Measurements from ENCODE around the gene PERP. TPM values are rescaled to one million over a fixed set of nuclear protein-coding genes. Genes with fewer than 3 reads are reported as not detected.

Gene PERP
- polyA plus RNA-seq, 1 donor, result 17.1 TPM

- DNase-seq, result no peak
Measured at GRCh38 chr6:138063726-138064125, 43.5 kb downstream of the PERP start.

- DNase-seq, result no peak
Measured at GRCh38 chr6:138054982-138055381, 52.2 kb downstream of the PERP start.

DNA sequence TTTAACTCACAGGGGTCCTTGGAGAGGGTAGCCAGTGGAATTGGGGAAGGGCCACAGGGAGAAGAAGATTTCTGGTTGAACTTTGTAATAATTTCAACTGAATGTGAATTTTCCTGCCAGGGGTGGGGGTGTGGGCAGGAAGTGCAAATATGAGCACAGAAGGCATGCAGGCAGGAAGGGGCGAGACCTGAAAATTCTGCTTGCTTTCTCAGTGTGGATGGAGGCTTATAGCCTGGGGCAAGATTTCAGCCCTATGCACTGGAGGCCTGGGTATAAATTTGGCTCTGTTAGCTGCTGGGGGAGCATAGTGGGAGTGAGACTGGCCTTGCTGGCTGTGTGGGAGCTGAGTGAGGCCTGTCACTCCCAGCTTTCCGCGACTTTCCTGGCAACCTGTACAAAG, 54.4 kb downstream of the PERP start:
- DNase-seq, result no peak

DNA sequence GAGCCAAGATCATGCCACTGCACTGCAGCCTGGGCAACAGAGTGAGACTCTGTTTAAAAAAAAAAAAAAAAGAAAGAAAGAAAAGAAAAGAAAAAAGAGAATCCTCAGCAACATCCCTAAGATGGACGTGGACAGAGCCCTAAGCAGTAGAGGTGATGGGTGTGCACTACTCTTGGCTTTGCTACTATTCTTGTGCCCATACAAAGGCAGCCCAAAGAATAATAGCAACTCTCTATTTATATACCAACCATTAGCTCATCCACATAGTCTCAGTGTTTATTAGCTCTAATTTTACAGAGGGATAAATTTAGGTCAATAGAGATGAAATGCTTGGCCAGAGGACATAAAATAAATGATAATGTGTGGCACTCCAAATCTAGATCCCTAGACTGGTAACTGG, 62.2 kb downstream of the PERP start:
- no peak for DNase-seq

DNA sequence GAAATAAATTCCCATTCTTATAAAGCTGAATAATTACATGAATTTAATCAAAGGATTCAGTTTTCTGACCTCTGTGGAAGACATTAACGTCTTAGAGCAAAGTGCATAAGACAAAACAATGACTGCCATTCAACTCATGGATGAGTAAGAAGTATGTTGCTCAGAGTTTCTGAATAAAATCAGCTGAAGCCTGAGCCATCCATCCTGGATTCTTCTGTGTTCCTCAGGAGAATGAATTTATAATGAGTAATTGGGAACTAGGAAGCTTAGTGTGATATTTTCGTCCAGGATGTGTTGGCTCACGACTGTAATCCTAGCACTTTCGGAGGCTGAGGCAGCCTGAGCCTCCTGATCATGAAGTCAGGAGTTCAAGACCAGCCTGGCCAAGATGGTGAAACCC, 62.8 kb downstream of the PERP start:
- DNase-seq, result no peak

Other genes starting within 250 kb of the PERP start
- 7.4 TPM for gene TNFAIP3, start 240.2 kb downstream of the PERP start, polyA plus RNA-seq (ENCODE audit: insufficient read length)
- gene ARFGEF3, start 54.5 kb upstream of the PERP start, polyA plus RNA-seq (ENCODE audit: insufficient read length), result 8.5 TPM
- gene PBOV1, start 111.1 kb upstream of the PERP start, polyA plus RNA-seq (ENCODE audit: insufficient read length), result 0.13 TPM

Data from left kidney (tissue), 2 donors.